Stimulated activated naive CD8-positive, alpha-beta T cell treated with anti-CD3 and anti-CD28 coated beads, Interleukin-15, Interleukin-2, amounts not matched to agents 100 ng/mL and 50 ng/mL, for 24 hours (primary cell): ENCODE results near the gene ACAD10.
A peak's percentile ranks its signal among the peaks of the same experiment; 100 is the strongest.
"Not testable (repeated sequence)": the region's sequence is repeated elsewhere in the genome, so short reads cannot be mapped to it uniquely, and the experiment has no call there.

Experiments used
- H3K27ac Mint-ChIP-seq: one replicate; pipeline ENCODE4 v1.8.0; 2021; ENCODE audit warnings: mild to moderate bottlenecking, mixed read lengths
- H3K27me3 Mint-ChIP-seq: one replicate; pipeline ENCODE4 v1.8.0; 2021; ENCODE audit warnings: mixed read lengths
- H3K36me3 Mint-ChIP-seq: one replicate; pipeline ENCODE4 v1.8.0; 2021; ENCODE audit warnings: low read depth, mixed read lengths
- H3K4me1 Mint-ChIP-seq: one replicate; pipeline ENCODE4 v1.8.0; 2021; ENCODE audit warnings: low read depth, mixed read lengths
- H3K4me3 Mint-ChIP-seq: one replicate; pipeline ENCODE4 v1.8.0; 2021; ENCODE audit warnings: mild to moderate bottlenecking, mixed read lengths
- H3K9me3 Mint-ChIP-seq: one replicate; pipeline ENCODE4 v1.8.0; 2021; ENCODE audit warnings: mixed read lengths

The ACAD10 gene

DNA sequence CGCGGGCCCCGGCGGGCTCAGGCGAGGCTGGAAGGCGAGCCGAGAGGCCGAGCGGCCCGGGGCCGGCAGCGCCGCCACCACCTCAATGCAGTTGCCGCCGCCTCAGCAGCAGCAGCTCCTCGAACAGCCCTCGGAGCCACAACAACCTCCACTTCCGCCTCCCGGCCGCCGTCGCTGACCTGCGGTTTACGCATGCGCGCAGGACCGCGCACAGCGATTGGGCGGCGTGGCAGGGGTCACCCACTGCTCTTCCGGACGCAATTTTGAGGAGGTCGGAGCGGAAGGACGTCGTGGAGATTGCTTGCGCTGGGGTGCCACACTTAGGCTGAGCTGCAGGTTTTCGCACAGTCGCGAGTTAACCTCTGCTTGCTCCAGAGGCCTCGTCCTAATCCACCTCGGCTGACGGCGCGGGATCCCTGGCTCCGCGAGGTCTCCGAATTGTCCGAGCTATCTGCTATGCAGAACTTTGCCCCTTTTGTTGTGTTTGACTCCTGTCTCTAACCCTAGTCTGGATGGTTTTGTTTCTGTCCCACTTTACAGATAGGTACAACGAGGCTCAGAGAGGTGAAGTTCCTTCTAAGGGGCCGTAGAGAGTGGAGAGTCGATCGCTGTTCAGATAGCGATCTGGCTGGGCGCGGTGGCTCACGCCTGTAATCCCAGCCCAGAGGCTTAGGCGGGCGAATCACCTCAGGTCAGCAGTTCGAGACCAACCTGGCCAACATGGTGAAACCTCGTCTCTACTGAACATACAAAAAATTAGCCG, at the start of gene ACAD10, which contains the start of gene BRAP:
Gene ACAD10 (plus strand): TSS at position 243 of the 763 bp plus-strand sequence. CDS start 6,657 bp downstream, outside the sequence.
Gene BRAP (minus strand): TSS at position 146 of the 763 bp plus-strand sequence. CDS start 164 bp downstream, outside the sequence.
- H3K4me1 Mint-ChIP-seq = peaks cover 37% of the 10 kb centered on the region
- peak within 1 kb of the TSS; percentile 98 for H3K4me3 Mint-ChIP-seq
- H3K36me3 Mint-ChIP-seq = peaks cover 30% of the 10 kb centered on the region
- no peaks in the 10 kb centered on the region for H3K27me3 Mint-ChIP-seq
- H3K27ac Mint-ChIP-seq = peak within 1 kb of the TSS; percentile 91
- no peaks in the 10 kb centered on the region for H3K9me3 Mint-ChIP-seq

GRCh38 chr12:111636209-111636945, 49.5 kb upstream of the ACAD10 start:
- Mint-ChIP-seq H3K4me1 (no peaks in the 10 kb centered on the region), H3K36me3 (peaks cover 7% of the 10 kb centered on the region)

GRCh38 chr12:111638556-111638955, 47.3 kb upstream of the ACAD10 start:
- Mint-ChIP-seq H3K9me3 (no peaks in the 10 kb centered on the region), H3K4me1 (no peaks in the 10 kb centered on the region), H3K36me3 (peaks cover 23% of the 10 kb centered on the region), H3K4me3 (no peak overlapping the region), H3K27me3 (no peaks in the 10 kb centered on the region), H3K27ac (no peak overlapping the region)

More at GRCh38 chr12:111636209-111636945, 49.5 kb upstream of the ACAD10 start:
- H3K27ac Mint-ChIP-seq = no peak overlapping the region
- no peaks in the 10 kb centered on the region for H3K27me3 Mint-ChIP-seq
- no peak overlapping the region for H3K4me3 Mint-ChIP-seq
- H3K9me3 Mint-ChIP-seq = no peaks in the 10 kb centered on the region

GRCh38 chr12:111640506-111640905, 45.3 kb upstream of the ACAD10 start:
- Mint-ChIP-seq H3K4me1 (no peaks in the 10 kb centered on the region), H3K36me3 (peaks cover 36% of the 10 kb centered on the region), H3K4me3 (no peak overlapping the region), H3K27me3 (no peaks in the 10 kb centered on the region), H3K9me3 (no peaks in the 10 kb centered on the region), H3K27ac (no peak overlapping the region)

GRCh38 chr12:111642681-111643426, 43.0 kb upstream of the ACAD10 start:
- no peak overlapping the region for H3K4me3 Mint-ChIP-seq
- H3K36me3 Mint-ChIP-seq = peaks cover 50% of the 10 kb centered on the region
- no peaks in the 10 kb centered on the region for H3K27me3 Mint-ChIP-seq
- H3K9me3 Mint-ChIP-seq = no peaks in the 10 kb centered on the region
- no peaks in the 10 kb centered on the region for H3K4me1 Mint-ChIP-seq
- H3K27ac Mint-ChIP-seq = no peak overlapping the region

GRCh38 chr12:111643427-111643826, 42.4 kb upstream of the ACAD10 start:
- Mint-ChIP-seq H3K36me3 (peaks cover 49% of the 10 kb centered on the region), H3K4me3 (no peak overlapping the region), H3K27me3 (no peaks in the 10 kb centered on the region), H3K27ac (no peak overlapping the region), H3K4me1 (no peaks in the 10 kb centered on the region), H3K9me3 (no peaks in the 10 kb centered on the region)

GRCh38 chr12:111645433-111645832, 40.4 kb upstream of the ACAD10 start:
- Mint-ChIP-seq H3K27me3 (no peaks in the 10 kb centered on the region), H3K27ac (no peak overlapping the region), H3K4me1 (no peaks in the 10 kb centered on the region), H3K9me3 (no peaks in the 10 kb centered on the region), H3K36me3 (peaks cover 52% of the 10 kb centered on the region), H3K4me3 (no peak overlapping the region)

- H3K36me3 Mint-ChIP-seq = peaks cover 36% of the 10 kb centered on the region
- no peaks in the 10 kb centered on the region for H3K27me3 Mint-ChIP-seq
- H3K4me3 Mint-ChIP-seq = no peak overlapping the region
- no peaks in the 10 kb centered on the region for H3K4me1 Mint-ChIP-seq
- no peaks in the 10 kb centered on the region for H3K9me3 Mint-ChIP-seq
- H3K27ac Mint-ChIP-seq = no peak overlapping the region
These were observed 34.9 kb upstream of the ACAD10 start for GRCh38 chr12:111650912-111651311.

- H3K4me3 Mint-ChIP-seq, H3K4me1 Mint-ChIP-seq, H3K9me3 Mint-ChIP-seq, H3K27ac Mint-ChIP-seq, H3K27me3 Mint-ChIP-seq: not testable (repeated sequence)
- peaks cover 30% of the 10 kb centered on the region for H3K36me3 Mint-ChIP-seq
These were observed 33.3 kb upstream of the ACAD10 start for GRCh38 chr12:111652530-111652929.

GRCh38 chr12:111653596-111653995, 32.3 kb upstream of the ACAD10 start:
- Mint-ChIP-seq H3K36me3 (peaks cover 33% of the 10 kb centered on the region), H3K27ac (no peak overlapping the region), H3K27me3 (no peaks in the 10 kb centered on the region), H3K9me3 (no peaks in the 10 kb centered on the region), H3K4me3 (no peak overlapping the region), H3K4me1 (no peaks in the 10 kb centered on the region)

DNA sequence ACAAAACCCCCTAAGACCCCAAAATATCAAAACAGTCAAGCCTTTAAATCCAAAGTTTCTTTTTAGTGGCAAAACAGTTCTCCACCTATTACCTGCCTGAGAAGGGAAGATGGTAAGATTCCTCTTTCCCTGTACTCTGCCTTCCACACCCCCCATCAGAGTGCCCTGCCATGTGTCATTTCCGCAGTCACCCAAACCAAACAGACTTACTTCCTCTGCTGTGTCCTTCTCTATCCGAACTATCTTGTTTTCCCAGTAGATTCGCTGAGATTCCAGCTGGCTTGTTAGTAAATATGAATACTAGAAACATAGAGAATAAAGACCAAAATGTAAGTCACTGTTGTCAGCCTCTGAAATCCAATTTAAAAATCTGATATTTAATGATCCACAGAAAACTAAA, 30.5 kb upstream of the ACAD10 start:
- Mint-ChIP-seq H3K9me3 (no peaks in the 10 kb centered on the region), H3K4me3 (no peak overlapping the region), H3K4me1 (no peaks in the 10 kb centered on the region), H3K36me3 (peaks cover 42% of the 10 kb centered on the region), H3K27ac (no peak overlapping the region), H3K27me3 (no peaks in the 10 kb centered on the region)

- Mint-ChIP-seq H3K4me1 (no peaks in the 10 kb centered on the region), H3K36me3 (peaks cover 44% of the 10 kb centered on the region), H3K4me3 (no peak overlapping the region), H3K9me3 (no peaks in the 10 kb centered on the region), H3K27ac (no peak overlapping the region), H3K27me3 (no peaks in the 10 kb centered on the region)
These were observed 29.8 kb upstream of the ACAD10 start for GRCh38 chr12:111656016-111656415.

- Mint-ChIP-seq H3K27ac (no peak overlapping the region), H3K9me3 (no peaks in the 10 kb centered on the region), H3K27me3 (no peaks in the 10 kb centered on the region), H3K4me1 (peaks cover 5% of the 10 kb centered on the region), H3K4me3 (no peak overlapping the region), H3K36me3 (peaks cover 51% of the 10 kb centered on the region)
These were observed 21.4 kb upstream of the ACAD10 start for GRCh38 chr12:111664499-111664898.

- H3K36me3 Mint-ChIP-seq = peaks cover 51% of the 10 kb centered on the region
- H3K4me1 Mint-ChIP-seq = peaks cover 5% of the 10 kb centered on the region
- peak overlapping the region; percentile 21 for H3K27ac Mint-ChIP-seq
- H3K27me3 Mint-ChIP-seq = no peaks in the 10 kb centered on the region
- H3K4me3 Mint-ChIP-seq = no peak overlapping the region
- H3K9me3 Mint-ChIP-seq = no peaks in the 10 kb centered on the region
These were observed 20.6 kb upstream of the ACAD10 start for GRCh38 chr12:111664961-111665865.
